HCT116 (cell line): ENCODE measurements around the gene CD247. TPM values are rescaled to one million over a fixed set of nuclear protein-coding genes. Genes with fewer than 3 reads are reported as not detected.

Experiments used
- ATAC-seq: fragments of 200-7000 bp; cut with Tn5 transposase; 2 replicates; pipeline ENCODE4 v1.9.1; 2020; ENCODE audit warnings: mild to moderate bottlenecking, moderate library complexity
- BruUV-seq: library from RNA; stranded (reverse); fragments of 400-500 nt; replicated peaks from 2 replicates; lab custom pipeline; 2021; lab: Mats Ljungman, UMichigan
- CTCF ChIA-PET: fragments of 300-600 bp; sonication (Branson Sonifier 250); formaldehyde crosslinking; loops from one replicate; lab custom pipeline; 2021; ENCODE audit warnings: antibody characterized with exemption; lab: Charles Lee
- POLR2A ChIA-PET: fragments of 300-600, 350-600 bp; sonication (Branson Sonifier 250); formaldehyde crosslinking; loops from one replicate; lab custom pipeline; 2021; ENCODE audit warnings: antibody characterized with exemption; lab: Charles Lee
- RAD21 ChIA-PET, 2 experiments: fragments of 300-600 bp; sonication (Branson Sonifier 250); formaldehyde crosslinking; loops; one replicate each; lab custom pipeline; 2023; ENCODE audit warnings: low total read pairs in 2 of 2; ENCODE audit not compliant: uncharacterized antibody in 2 of 2, unreplicated experiment in 2 of 2, low non-redundant PET in 1 of 2; lab: Charles Lee
- DNase-seq: peaks from one replicate; pipeline ENCODE4 v3.0.0-alpha.2; 2010; ENCODE audit warnings: low read depth, low spot score
- H2AFZ ChIP-seq: fragments of 200-600 bp; shearing (Covaris generic), sonication (generic); 2 replicates; pipeline ENCODE4 v1.6.1; 2017; ENCODE audit warnings: low read depth, mixed run types, mixed read lengths, antibody characterized with exemption, low read length; ENCODE audit not compliant: poor library complexity, severe bottlenecking
- H3K27ac ChIP-seq: 2 replicates; pipeline ENCODE4 v1.5.1; 2012; ENCODE audit warnings: low read depth, low read length
- H3K27me3 ChIP-seq: fragments of 200-600 bp; sonication (generic); 2 replicates; pipeline ENCODE4 v1.6.1; 2016; ENCODE audit warnings: mixed run types, low read length, mixed read lengths; ENCODE audit not compliant: insufficient read depth
- H3K36me3 ChIP-seq, 2 experiments: fragments of 200-500 bp in 1 of 2; fragments of 200-600 bp in 1 of 2; sonication (Bioruptor generic) in 1 of 2; sonication (generic) in 1 of 2; 2 replicates each; pipeline versions ENCODE4 v1.5.1 to v1.6.1; 2014 to 2016; ENCODE audit warnings: low read length in 2 of 2, inconsistent platforms in 1 of 2, mixed read lengths in 1 of 2, mixed run types in 1 of 2; ENCODE audit not compliant: insufficient read depth in 2 of 2, control insufficient read depth in 1 of 2
- H3K4me1 ChIP-seq, 2 experiments: fragments of 200-600 bp in 1 of 2; sonication (generic) in 1 of 2; 2 replicates each; pipeline versions ENCODE4 v1.5.1 to v1.6.1; 2012 to 2017; ENCODE audit warnings: low read length in 2 of 2, inconsistent platforms in 1 of 2, mild to moderate bottlenecking in 1 of 2, mixed read lengths in 1 of 2, mixed run types in 1 of 2, moderate library complexity in 1 of 2; ENCODE audit not compliant: insufficient read depth in 2 of 2, control insufficient read depth in 1 of 2
- H3K4me2 ChIP-seq: fragments of 200-600 bp; sonication (generic); 2 replicates; pipeline ENCODE4 v1.6.1; 2017; ENCODE audit warnings: mixed run types, low read length, mixed read lengths
- H3K4me3 ChIP-seq, 2 experiments: fragments of 200-600 bp in 1 of 2; sonication (generic) in 1 of 2; replicated peaks in 1 of 2; 2 replicates each; pipeline ENCODE4 v1.5.1; 2011 to 2016; ENCODE audit warnings: low read length in 2 of 2, control low read depth in 1 of 2, low read depth in 1 of 2, mild to moderate bottlenecking in 1 of 2, mixed read lengths in 1 of 2, mixed run types in 1 of 2
- H3K79me2 ChIP-seq: fragments of 200-600 bp; sonication (generic); 2 replicates; pipeline ENCODE4 v1.6.1; 2017; ENCODE audit warnings: mild to moderate bottlenecking, mixed run types, low read length, moderate library complexity, mixed read lengths; ENCODE audit not compliant: insufficient read depth
- H3K9ac ChIP-seq: fragments of 200-600 bp; sonication (generic); 2 replicates; pipeline ENCODE4 v1.6.1; 2016; ENCODE audit warnings: low read length, mixed read lengths
- H3K9me2 ChIP-seq: fragments of 200-600 bp; sonication (generic), shearing (Covaris generic); 2 replicates; pipeline ENCODE4 v1.6.1; 2017; ENCODE audit warnings: mixed run types, mild to moderate bottlenecking, moderate library complexity; ENCODE audit not compliant: insufficient read depth
- H3K9me3 ChIP-seq, 2 experiments: fragments of 200-500 bp in 1 of 2; fragments of 200-600 bp in 1 of 2; sonication (Bioruptor generic) in 1 of 2; sonication (generic) in 1 of 2; 2 replicates each; pipeline ENCODE4 v1.6.1; 2014 to 2017; ENCODE audit warnings: low read length in 2 of 2, mixed read lengths in 2 of 2, inconsistent platforms in 1 of 2, low read depth in 1 of 2, mild to moderate bottlenecking in 1 of 2, mixed run types in 1 of 2, moderate library complexity in 1 of 2; ENCODE audit not compliant: control insufficient read depth in 1 of 2, insufficient read depth in 1 of 2
- H4K20me1 ChIP-seq: fragments of 200-600 bp; sonication (generic), shearing (Covaris generic); 2 replicates; pipeline ENCODE4 v1.6.1; 2017; ENCODE audit warnings: mixed run types, mild to moderate bottlenecking, moderate library complexity; ENCODE audit not compliant: insufficient read depth
- CEBPB ChIP-seq: IDR thresholded peaks from 2 replicates; pipeline ENCODE4 v1.6.1; 2012; ENCODE audit warnings: low read depth
- EGR1 ChIP-seq: IDR thresholded peaks from 2 replicates; pipeline ENCODE4 v1.6.1; 2012; ENCODE audit warnings: low read depth
- FOSL1 ChIP-seq: IDR thresholded peaks from 2 replicates; pipeline ENCODE4 v1.6.1; 2012; ENCODE audit warnings: low read depth
- JUND ChIP-seq: IDR thresholded peaks from 2 replicates; pipeline ENCODE4 v1.6.1; 2012
- POLR2A ChIP-seq: IDR thresholded peaks from 2 replicates; pipeline ENCODE4 v1.7.0; 2011; ENCODE audit warnings: borderline replicate concordance; ENCODE audit not compliant: insufficient read depth, insufficient read length; ENCODE audit errors: extremely low read depth
- POLR2AphosphoS5 ChIP-seq: IDR thresholded peaks from 2 replicates; pipeline ENCODE4 v1.6.1; 2011; ENCODE audit warnings: mild to moderate bottlenecking, low read depth, low read length, moderate library complexity
- SIN3A ChIP-seq: IDR thresholded peaks from 2 replicates; pipeline ENCODE4 v1.6.1; 2012; ENCODE audit warnings: low read depth
- SP1 ChIP-seq: IDR thresholded peaks from 2 replicates; pipeline ENCODE4 v1.6.1; 2012; ENCODE audit warnings: low read depth
- SRF ChIP-seq: IDR thresholded peaks from 2 replicates; pipeline ENCODE4 v1.6.1; 2012; ENCODE audit warnings: low read depth
- TCF7L2 ChIP-seq: IDR thresholded peaks from 2 replicates; pipeline ENCODE4 v1.7.0; 2011; ENCODE audit warnings: borderline replicate concordance, inconsistent platforms; ENCODE audit not compliant: insufficient read depth, insufficient read length; ENCODE audit errors: extremely low read depth
- YY1 ChIP-seq: IDR thresholded peaks from 2 replicates; pipeline ENCODE4 v1.6.1; 2011; ENCODE audit warnings: low read length, low read depth, moderate library complexity, mild to moderate bottlenecking; ENCODE audit not compliant: insufficient replicate concordance; ENCODE audit errors: extremely low read depth
- ZFX ChIP-seq: fragments of 450-650 bp; IDR thresholded peaks from 2 replicates; pipeline ENCODE4 v1.6.1; 2017
- ZNF274 ChIP-seq: fragments of 200-500 bp; sonication (Bioruptor generic); IDR thresholded peaks from 2 replicates; pipeline ENCODE4 v1.6.1; 2014; ENCODE audit warnings: mild to moderate bottlenecking, low read depth, low read length, inconsistent platforms
- intact Hi-C: fragments of 100-400 bp; cut with micrococcal nuclease; formaldehyde crosslinking; loops from 2 replicates; pipeline ENCODE4 v1.10.0; 2022
- total RNA-seq: library from RNA; stranded (reverse); gene quantifications from one replicate; pipeline ENCODE4 v1.2.1, GENCODE V29; 2021; ENCODE audit not compliant: unreplicated experiment
- TF ChIP-seq, protein P1 (sequence below): IDR thresholded peaks from 2 replicates; pipeline ENCODE4 v1.6.1; 2011; ENCODE audit warnings: mild to moderate bottlenecking, low read length, moderate library complexity; ENCODE audit not compliant: insufficient replicate concordance; ENCODE audit errors: extremely low read depth
- TF ChIP-seq, protein P2 (sequence below): IDR thresholded peaks from 2 replicates; pipeline ENCODE4 v1.6.1; 2012
- TF ChIP-seq, protein P3 (sequence below), 3 experiments: fragments of 200-600 bp in 1 of 3; sonication (generic) in 1 of 3; IDR thresholded peaks in 2 of 3; conservative IDR thresholded peaks in 1 of 3; 2 replicates each; pipeline ENCODE4 v1.5.1; 2012 to 2017; ENCODE audit warnings: low read depth in 2 of 3, low read length in 2 of 3, antibody characterized with exemption in 1 of 3, borderline replicate concordance in 1 of 3, control low read depth in 1 of 3, mild to moderate bottlenecking in 1 of 3, mixed read lengths in 1 of 3, mixed run types in 1 of 3, moderate library complexity in 1 of 3; ENCODE audit not compliant: insufficient read depth in 1 of 3
- TF ChIP-seq, protein P4 (sequence below): IDR thresholded peaks from 2 replicates; pipeline ENCODE4 v1.6.1; 2012
- TF ChIP-seq, protein P5 (sequence below): IDR thresholded peaks from 2 replicates; pipeline ENCODE4 v1.6.1; 2012; ENCODE audit warnings: low read depth

CD247 gene
- total RNA-seq, 1 experiment from 2014 or later = 0.57 TPM

DNA sequence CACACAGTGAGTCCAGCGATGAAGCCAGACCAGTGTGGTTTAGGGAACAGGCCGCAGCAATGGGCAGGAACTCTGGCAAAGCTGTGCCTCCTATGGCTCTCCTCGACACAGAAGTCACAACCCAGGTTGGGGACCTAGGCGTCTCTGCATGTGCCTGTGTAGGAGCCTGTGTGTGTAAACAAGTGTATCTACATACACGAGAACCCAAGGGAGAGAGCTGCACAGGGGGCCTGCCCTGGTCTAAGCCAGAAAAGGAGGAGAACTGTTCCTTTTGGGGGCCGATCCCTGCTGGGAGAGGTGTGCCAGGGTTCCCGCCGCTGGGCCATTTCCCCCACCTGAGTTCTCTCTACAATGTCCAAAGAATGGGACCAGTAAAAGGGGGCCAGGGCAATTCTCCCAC is 56.0 kb downstream of the CD247 start:
- Histone ChIP-seq H3K9me2 (no peaks in the 10 kb centered on the region), H3K27me3 (no peaks in the 10 kb centered on the region), H3K36me3 (no peaks in the 10 kb centered on the region), H3K9ac (no peak overlapping the region), H3K79me2 (no peaks in the 10 kb centered on the region), H2AFZ (no peak overlapping the region), H4K20me1 (no peaks in the 10 kb centered on the region), H3K9me3 (no peaks in the 10 kb centered on the region), H3K4me1 (peaks cover 0 to 3% of the 10 kb centered on the region in 2 experiments; a peak in 1 of 4 replicates), H3K4me2 (no peak overlapping the region), H3K27ac (no peak overlapping the region), H3K4me3 (no peak overlapping the region)
- no peak for ATAC-seq
- no peak for DNase-seq
- POLR2A ChIA-PET = no interaction called here
- RAD21 ChIA-PET = no interaction called here
- TF ChIP-seq SIN3A = no peak
- no peak for TF ChIP-seq POLR2A
- no peak for TF ChIP-seq FOSL1
- no peak for TF ChIP-seq CEBPB
- no peak for TF ChIP-seq EGR1
- TF ChIP-seq SP1 = no peak
- TF ChIP-seq, protein P1, sequence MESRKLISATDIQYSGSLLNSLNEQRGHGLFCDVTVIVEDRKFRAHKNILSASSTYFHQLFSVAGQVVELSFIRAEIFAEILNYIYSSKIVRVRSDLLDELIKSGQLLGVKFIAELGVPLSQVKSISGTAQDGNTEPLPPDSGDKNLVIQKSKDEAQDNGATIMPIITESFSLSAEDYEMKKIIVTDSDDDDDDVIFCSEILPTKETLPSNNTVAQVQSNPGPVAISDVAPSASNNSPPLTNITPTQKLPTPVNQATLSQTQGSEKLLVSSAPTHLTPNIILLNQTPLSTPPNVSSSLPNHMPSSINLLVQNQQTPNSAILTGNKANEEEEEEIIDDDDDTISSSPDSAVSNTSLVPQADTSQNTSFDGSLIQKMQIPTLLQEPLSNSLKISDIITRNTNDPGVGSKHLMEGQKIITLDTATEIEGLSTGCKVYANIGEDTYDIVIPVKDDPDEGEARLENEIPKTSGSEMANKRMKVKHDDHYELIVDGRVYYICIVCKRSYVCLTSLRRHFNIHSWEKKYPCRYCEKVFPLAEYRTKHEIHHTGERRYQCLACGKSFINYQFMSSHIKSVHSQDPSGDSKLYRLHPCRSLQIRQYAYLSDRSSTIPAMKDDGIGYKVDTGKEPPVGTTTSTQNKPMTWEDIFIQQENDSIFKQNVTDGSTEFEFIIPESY = no peak
- no peak for TF ChIP-seq ZFX
- TF ChIP-seq SRF = no peak
- TF ChIP-seq, protein P2, sequence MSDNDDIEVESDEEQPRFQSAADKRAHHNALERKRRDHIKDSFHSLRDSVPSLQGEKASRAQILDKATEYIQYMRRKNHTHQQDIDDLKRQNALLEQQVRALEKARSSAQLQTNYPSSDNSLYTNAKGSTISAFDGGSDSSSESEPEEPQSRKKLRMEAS = no peak
- no peak for TF ChIP-seq POLR2AphosphoS5
- TF ChIP-seq, protein P3, sequence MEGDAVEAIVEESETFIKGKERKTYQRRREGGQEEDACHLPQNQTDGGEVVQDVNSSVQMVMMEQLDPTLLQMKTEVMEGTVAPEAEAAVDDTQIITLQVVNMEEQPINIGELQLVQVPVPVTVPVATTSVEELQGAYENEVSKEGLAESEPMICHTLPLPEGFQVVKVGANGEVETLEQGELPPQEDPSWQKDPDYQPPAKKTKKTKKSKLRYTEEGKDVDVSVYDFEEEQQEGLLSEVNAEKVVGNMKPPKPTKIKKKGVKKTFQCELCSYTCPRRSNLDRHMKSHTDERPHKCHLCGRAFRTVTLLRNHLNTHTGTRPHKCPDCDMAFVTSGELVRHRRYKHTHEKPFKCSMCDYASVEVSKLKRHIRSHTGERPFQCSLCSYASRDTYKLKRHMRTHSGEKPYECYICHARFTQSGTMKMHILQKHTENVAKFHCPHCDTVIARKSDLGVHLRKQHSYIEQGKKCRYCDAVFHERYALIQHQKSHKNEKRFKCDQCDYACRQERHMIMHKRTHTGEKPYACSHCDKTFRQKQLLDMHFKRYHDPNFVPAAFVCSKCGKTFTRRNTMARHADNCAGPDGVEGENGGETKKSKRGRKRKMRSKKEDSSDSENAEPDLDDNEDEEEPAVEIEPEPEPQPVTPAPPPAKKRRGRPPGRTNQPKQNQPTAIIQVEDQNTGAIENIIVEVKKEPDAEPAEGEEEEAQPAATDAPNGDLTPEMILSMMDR (IDR thresholded peaks at IDR 0.05 in 2 of 3, conservative IDR thresholded peaks at IDR 0.05 in 1 of 3; ENCODE audit: borderline replicate concordance in 1 of 3, insufficient read depth in 1 of 3, low read depth in 2 of 3, low read length in 2 of 3) = no peak
- no peak for TF ChIP-seq YY1
- TF ChIP-seq, protein P4, sequence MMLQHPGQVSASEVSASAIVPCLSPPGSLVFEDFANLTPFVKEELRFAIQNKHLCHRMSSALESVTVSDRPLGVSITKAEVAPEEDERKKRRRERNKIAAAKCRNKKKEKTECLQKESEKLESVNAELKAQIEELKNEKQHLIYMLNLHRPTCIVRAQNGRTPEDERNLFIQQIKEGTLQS = no peak
- TF ChIP-seq JUND = no peak
- TF ChIP-seq ZNF274 = no peak
- TF ChIP-seq TCF7L2 = no peak
- TF ChIP-seq, protein P5, sequence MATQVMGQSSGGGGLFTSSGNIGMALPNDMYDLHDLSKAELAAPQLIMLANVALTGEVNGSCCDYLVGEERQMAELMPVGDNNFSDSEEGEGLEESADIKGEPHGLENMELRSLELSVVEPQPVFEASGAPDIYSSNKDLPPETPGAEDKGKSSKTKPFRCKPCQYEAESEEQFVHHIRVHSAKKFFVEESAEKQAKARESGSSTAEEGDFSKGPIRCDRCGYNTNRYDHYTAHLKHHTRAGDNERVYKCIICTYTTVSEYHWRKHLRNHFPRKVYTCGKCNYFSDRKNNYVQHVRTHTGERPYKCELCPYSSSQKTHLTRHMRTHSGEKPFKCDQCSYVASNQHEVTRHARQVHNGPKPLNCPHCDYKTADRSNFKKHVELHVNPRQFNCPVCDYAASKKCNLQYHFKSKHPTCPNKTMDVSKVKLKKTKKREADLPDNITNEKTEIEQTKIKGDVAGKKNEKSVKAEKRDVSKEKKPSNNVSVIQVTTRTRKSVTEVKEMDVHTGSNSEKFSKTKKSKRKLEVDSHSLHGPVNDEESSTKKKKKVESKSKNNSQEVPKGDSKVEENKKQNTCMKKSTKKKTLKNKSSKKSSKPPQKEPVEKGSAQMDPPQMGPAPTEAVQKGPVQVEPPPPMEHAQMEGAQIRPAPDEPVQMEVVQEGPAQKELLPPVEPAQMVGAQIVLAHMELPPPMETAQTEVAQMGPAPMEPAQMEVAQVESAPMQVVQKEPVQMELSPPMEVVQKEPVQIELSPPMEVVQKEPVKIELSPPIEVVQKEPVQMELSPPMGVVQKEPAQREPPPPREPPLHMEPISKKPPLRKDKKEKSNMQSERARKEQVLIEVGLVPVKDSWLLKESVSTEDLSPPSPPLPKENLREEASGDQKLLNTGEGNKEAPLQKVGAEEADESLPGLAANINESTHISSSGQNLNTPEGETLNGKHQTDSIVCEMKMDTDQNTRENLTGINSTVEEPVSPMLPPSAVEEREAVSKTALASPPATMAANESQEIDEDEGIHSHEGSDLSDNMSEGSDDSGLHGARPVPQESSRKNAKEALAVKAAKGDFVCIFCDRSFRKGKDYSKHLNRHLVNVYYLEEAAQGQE = no peak
- BruUV-seq = no TSS peak
- CTCF ChIA-PET = no interaction called here
- intact Hi-C loops = no loop called here
